Heart left ventricle (tissue), 13 donors: Measurements from ENCODE around the gene MSANTD4.

ENCODE experiments used
- POLR2A ChIP-seq, 2 donors: fragments of 450-650 bp; IDR thresholded peaks; one replicate each; pipeline ENCODE4 v1.6.1; 2017; ENCODE audit warnings: antibody characterized with exemption in 2 of 2, mild to moderate bottlenecking in 2 of 2, moderate library complexity in 2 of 2
- TF ChIP-seq, protein P1 (sequence below), 12 donors: fragments of 200-600 bp; sonication (generic) in 4 of 12; IDR thresholded peaks; one replicate each; pipeline versions ENCODE4 v1.5.0 to v1.8.0; 2018 to 2022; ENCODE audit warnings: antibody characterized with exemption in 12 of 12, mild to moderate bottlenecking in 5 of 12
- donor health status: ischemic (EF 13 %, LVEDD 7.1; RV severe dilation, severe dysfunction).
- donor health status: DM: no; HTN: yes; CAD: no.
- donor health status: DM: no; HTN: no; CAD: no.
- donor health status: ischemic (EF 25% LVEDD 6.9; RV normal size, moderate dysfunction).
- donor health status: ischemic (EF 25% LVEDD 5.7; RV mildly dilated, moderate dysfunction).
- donor health status: ischemic (EF 35%, LVEDD 5.7; RV mildly dilated, moderate dysfunction).
- donor health status: nonischemic (EF 11% LVEDD 7.7; RV severe dilation, severe dysfunction).
- donor health status: DM: yes; HTN: yes; CAD: no.
- donor health status: PGD.
- donor health status: ischemic (EF 29% LVEDD 5.4; RV normal size, mild dysfunction).
- donor health status: nonischemic (EF 23%, LVEDD 6.1; RV moderate dilation, normal function).

DNA sequence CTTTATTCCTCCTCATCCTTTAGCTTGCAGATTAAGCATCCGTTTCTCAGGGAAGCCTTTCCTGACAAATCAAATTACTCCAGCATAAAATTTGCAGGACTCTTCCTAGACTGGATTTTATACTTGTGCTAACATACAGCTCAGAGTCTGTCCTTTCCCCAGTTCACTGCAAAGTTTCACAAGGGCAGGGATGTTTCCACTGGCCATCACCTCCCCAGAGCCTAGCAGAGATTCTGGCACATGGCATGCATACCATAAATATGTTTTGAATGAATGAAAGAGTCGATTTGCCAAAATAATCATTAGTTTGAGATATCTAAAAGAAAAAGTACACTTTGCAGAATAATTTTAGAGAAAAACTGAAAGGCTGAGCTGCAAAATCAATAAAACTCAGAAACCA lies 10.6 kb downstream of the MSANTD4 start:
- no peak for TF ChIP-seq POLR2A (IDR thresholded peaks at IDR 0.05)
- TF ChIP-seq, protein P1, sequence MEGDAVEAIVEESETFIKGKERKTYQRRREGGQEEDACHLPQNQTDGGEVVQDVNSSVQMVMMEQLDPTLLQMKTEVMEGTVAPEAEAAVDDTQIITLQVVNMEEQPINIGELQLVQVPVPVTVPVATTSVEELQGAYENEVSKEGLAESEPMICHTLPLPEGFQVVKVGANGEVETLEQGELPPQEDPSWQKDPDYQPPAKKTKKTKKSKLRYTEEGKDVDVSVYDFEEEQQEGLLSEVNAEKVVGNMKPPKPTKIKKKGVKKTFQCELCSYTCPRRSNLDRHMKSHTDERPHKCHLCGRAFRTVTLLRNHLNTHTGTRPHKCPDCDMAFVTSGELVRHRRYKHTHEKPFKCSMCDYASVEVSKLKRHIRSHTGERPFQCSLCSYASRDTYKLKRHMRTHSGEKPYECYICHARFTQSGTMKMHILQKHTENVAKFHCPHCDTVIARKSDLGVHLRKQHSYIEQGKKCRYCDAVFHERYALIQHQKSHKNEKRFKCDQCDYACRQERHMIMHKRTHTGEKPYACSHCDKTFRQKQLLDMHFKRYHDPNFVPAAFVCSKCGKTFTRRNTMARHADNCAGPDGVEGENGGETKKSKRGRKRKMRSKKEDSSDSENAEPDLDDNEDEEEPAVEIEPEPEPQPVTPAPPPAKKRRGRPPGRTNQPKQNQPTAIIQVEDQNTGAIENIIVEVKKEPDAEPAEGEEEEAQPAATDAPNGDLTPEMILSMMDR (IDR thresholded peaks at IDR 0.05), result no peak
